NCI-H2081 (cell line): ENCODE measurements around the gene TFEC.
"Not testable (repeated sequence)": the region's sequence is repeated elsewhere in the genome, so short reads cannot be mapped to it uniquely, and the experiment has no call there.

Experiments
- DNase-seq, 2 experiments: peaks; one replicate each; lab custom pipeline; 2025; lab: John Stamatoyannopoulos, UW

The TFEC gene

DNA sequence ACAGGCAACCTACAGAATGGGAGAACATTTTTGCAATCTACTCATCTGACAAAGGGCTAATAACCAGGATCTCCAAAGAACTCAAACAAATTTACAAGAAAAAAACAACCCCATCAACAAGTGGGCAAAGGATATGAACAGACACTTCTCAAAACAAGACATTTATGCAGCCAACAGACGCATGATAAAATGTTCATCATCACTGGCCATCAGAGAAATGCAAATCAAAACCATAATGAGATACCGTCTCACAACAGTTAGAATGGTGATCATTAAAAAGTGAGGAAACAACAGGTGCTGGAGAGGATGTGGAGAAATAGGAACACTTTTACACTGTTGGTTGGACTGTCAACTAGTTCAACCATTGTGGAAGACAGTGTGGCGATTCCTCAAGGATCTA is 100.8 kb downstream of the TFEC start:
- DNase-seq: not testable (repeated sequence)

DNA sequence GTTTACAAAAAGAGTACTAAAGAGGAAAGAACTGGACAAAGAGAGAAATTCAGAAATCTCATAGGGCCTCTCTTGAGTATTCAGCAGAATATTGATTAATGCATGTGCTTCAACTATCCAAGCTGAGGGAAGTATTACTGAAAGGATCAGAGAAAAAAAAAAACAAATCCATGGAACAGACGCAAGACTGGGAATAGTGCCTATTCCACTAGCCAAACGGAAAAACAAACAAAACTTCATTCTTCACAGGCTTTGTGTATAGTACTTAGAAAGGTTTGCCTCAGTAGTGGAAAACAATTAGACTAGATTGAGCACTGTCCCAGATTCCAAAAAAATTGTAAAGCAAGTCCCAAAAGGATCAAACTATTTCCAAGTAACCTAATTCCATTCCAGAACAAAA is 106.2 kb downstream of the TFEC start:
- DNase-seq: no peak

- no peak for DNase-seq
Observed at GRCh38 chr7:115920367-115920766, 110.2 kb downstream of the TFEC start.

- no peak for DNase-seq
Observed at GRCh38 chr7:115914951-115915350, 115.6 kb downstream of the TFEC start.

GRCh38 chr7:115911465-115911864 is 119.1 kb downstream of the TFEC start:
- no peak for DNase-seq

GRCh38 chr7:115910541-115911164 is 119.9 kb downstream of the TFEC start:
- DNase-seq: peak; percentile 47 to 79

DNA sequence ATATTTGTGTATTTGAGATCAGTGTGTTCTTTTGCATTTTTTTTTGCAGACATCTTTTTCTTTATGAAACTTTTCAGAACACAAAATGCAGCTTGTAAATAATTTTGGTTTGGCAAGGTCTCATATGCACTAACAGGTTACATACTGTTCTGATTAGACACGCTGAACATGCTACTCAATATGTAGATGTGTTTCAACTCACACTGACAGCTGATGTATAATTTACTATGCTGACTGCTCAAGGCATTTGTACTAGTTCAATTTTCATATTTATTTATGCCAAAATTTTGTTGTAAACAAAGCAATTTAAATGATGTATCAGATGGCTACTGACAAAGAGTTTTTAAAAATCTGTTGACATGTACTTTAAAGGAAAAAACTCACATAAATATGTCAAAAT is 123.8 kb downstream of the TFEC start:
- DNase-seq: no peak

GRCh38 chr7:115889669-115889984 is 140.9 kb downstream of the TFEC start:
- DNase-seq: no peak

GRCh38 chr7:115888981-115889668 is 141.4 kb downstream of the TFEC start:
- no peak for DNase-seq

DNA sequence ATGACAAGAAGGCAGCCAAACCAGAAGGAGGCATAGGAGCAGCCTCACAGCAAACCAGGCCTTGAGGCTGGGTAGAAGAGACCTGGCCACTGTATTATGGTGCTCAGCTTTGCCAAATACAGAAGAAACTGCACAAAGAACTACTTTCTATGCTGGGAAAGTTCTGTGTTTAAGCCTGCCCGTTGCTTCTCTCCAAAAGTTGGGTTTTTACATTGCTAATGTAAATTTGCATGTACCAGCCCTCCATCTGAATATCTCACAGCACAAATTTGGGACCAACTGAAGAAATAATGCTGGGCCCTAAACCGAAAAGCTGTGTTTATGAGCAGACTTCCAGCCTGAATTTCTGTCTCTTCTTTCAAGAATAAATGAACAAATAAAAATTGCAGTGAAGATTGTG is 145.0 kb downstream of the TFEC start:
- DNase-seq: no peak
